Stimulated activated CD8-positive, alpha-beta memory T cell treated with anti-CD3 and anti-CD28 coated beads, Interleukin-4, amount 100 ng/mL, for 48 hours (primary cell): Measurements from ENCODE around the gene CCDC9B.

ENCODE experiments used
- DNase-seq: peaks from one replicate; pipeline ENCODE4 v3.0.0-alpha.2; 2020

Gene CCDC9B

DNA sequence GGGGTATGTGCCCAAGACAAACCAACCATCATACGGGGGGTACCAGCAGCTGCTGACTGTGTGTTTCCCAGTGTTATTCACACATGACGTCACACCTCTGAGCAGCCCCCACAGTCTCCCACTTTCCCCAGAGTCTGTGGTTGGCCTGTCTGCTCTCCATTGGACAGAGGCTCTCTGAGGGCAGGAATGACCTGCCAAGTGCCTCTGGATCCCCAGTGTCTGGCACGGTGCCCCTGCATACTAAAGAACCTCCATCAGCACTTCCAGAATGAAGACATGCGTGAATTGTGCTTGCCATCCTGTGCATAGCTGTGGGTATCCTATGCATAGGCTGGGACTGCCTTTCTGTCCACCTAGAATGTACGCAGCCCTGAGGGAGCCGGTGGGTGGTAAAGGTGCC is 3.5 kb upstream of the CCDC9B start:
- DNase-seq, result no peak

DNA sequence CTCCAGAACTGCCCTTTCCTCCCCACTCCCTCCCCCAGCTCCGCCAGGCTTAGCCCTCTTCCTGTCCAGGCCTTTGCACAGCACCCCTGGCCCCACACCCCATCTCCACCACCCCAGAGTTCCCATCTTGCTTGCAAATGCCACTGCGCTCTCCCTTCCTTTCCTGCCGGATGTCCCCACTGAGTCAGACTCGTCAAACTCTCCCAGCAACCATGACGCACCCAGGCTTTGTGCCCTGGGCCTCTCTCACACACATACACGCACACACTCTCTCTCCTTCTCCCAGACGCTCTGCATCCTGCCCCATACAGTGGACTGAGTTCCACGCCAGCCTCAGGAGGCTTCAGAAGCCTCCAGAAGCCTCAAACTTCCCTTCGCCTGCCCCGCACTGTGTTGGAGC is 2.8 kb upstream of the CCDC9B start:
- DNase-seq, result no peak

DNA sequence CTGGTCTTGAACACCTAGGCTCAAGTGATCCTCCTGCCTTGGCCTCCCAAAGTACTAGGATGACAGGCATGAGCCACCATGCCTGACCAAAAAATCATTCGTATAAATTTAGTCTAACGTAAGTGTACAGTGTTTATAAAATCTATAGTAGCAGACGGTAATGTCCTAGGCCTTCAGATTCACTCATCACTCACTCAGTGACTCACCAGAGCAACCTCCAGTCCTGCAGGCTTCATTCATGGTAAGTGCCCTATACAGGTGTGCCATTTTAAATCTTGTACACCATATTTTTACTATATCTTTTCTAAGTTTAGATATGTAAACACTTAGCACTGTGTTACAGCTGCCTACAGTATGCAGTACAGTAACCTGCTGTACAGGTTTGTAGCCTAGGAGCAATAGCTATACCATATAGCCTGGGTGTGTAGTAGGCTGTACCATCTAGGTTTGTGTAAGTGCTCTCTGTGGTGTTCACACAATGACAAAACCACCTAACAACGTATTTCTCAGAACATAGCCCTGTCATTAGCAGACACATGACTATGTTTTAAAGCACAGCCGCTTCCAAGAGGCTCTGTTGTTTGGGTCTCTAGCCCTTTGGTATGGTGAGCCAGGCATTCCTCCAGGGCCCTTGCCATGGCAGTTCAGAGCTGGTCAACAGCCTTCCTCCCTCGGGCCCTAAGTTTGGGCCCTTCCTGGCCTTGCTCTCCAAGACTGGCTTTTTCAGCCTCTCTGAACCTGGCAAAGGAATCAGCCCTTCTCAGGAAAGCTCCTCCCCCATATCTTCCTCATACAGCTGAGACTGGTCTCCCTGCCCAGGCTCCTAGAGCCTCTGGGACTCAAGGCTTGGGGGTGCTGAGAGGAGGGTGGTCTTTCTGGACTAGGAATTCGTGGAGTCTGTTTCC is 1.9 kb upstream of the CCDC9B start:
- DNase-seq, result no peak

DNA sequence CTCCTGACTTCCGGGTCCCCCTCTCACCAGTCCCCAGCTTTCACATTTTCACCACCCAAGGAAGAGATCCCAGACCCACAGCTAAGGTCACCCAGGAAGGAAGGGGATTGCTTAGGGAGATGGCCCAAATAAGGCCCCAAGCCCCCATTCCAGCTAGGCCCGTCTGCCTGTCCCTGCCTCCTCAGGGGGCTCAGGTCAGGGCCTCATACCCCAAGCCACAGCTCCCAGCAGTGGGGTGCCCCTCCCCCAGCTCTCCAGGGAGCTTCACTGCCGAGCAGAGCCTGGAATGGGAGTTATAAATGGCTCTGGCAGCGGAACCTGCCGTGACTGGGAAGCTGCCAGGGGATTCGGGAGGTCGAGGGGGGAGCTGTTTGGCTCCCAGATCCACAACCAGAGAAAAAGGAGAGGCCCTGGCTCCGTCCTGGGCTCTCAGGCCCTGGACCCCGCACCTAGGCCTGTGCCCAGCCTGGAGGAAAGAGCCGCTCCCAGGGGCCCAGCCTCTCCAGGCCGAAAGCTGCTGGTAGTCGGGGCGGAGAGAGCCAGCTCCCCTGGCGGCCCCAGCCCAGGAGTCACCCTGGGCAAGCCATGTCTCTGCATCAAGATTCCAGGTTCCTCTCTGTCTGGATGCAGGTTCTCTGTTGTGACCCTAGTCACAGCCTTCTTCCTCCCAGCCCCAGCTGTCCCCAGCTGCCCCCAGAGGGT is 550 bp downstream of the CCDC9B start:
- no peak for DNase-seq

DNA sequence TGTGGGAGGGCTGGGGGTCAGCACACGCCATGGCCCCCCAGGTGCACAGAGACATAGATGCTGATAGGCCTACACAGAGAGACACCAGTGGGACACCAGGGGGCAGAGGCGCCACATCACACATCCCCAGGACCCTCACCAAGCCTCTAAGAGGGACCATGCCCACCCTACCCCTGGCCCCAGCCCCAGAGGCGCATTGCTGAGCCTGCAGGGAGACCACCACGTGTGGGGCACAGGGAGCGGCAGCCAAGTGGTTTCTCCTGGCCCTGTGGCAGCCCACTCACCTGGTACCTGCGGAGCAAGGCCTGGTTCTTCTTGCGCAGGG is 1.2 kb downstream of the CCDC9B start:
- no peak for DNase-seq

DNA sequence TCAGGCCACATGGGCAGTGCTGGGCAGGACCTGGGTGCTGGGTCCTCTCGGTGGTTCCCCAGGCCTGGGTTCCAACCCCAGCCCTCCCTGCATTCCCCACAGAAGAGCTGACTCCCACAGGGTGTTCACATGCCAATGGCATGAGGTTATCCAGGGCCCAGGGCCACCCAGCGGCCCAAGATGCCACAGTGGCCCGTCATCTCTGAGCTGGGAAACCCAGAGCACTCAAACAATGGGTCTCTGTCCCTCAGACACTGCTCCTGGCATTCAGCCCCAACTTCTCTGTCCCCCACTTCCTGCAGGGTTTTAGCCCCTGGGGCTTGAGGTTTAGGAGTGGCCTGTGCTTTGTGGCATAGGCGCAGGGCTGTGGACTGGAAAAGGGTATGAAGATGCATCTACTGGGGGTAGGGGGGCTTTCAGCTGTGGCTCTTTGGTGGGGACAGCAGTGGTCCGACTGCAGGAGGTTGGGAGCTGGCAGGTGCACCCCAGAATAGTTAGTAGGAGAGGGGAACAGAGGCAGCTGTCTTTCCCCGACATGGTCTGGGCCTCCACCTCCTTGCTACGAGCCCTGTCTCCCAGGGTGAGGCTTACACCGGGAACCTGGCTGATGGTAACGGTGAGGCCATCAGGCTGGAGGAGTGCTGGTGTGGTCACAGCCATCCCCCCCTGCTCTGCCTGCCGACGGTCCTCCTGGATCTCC is 1.7 kb downstream of the CCDC9B start:
- DNase-seq, result no peak

DNA sequence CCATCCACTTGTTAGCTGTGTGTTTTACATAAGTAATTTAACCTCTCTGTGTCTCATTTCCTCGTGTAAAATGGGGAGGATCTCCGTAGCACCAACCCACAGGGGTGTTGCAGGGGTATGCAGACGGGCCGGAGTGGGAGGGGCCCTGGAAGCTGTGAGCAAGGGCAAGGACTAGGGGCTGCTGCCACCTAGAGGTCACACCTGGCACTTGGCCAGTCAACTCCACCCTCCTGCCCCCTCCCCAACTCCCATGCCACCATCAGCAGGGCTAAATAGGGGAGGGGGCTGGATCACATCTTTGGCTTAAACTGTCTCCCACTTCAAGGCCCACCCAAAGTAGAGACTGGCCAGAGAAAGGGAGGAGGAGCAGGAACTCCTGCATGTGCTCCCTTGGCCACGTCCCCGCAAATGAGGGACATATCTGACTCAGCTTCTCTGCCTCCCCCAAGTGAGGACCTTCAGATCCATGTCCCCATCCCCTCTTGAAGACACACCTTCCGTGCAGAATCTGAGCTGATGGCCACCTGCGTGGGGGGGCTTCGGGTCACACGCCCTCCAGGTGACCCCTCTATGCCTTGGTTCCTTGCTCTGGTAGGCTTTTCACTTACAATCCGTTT is 2.6 kb downstream of the CCDC9B start:
- DNase-seq, result peak; percentile 86

DNA sequence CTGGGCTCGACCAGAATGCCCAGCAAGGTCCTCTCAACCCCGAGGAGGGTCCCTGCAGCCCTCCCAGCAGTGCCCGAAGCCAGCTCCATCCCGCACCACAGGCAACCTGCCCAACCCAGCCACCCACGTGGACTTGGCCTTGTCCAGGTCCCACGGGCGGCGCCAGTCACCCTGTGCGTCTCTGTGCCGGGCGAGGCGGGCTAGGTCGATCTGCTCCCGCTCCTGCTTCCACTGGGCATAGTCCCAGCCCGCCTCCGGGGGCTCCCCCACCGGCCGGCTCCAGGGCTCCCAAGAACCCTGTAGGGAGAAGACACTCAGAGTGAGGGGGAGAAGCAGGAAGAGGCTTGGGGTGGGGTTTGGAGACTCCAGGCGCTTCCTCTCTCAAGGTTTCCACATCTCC is 3.1 kb downstream of the CCDC9B start:
- DNase-seq, result no peak

DNA sequence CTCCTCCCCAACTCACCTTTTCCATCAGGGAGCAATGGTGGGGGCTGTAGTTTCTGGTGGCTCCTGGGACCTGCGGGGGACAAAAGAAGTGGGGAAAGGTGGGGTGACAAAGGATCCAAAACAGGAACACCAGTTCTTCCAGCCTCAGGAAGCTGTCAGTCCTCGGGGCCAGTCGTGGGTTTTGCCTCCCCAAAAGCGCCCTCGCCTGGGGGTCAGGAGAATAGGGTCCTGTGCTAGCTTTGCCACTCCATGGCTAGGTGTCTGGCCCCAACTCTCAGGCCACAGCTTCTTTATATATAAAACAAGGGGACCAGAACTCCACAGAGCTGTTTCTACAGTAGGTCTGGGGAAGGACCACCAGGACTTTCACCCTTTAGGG is 4.0 kb downstream of the CCDC9B start:
- peak; percentile 36 for DNase-seq

DNA sequence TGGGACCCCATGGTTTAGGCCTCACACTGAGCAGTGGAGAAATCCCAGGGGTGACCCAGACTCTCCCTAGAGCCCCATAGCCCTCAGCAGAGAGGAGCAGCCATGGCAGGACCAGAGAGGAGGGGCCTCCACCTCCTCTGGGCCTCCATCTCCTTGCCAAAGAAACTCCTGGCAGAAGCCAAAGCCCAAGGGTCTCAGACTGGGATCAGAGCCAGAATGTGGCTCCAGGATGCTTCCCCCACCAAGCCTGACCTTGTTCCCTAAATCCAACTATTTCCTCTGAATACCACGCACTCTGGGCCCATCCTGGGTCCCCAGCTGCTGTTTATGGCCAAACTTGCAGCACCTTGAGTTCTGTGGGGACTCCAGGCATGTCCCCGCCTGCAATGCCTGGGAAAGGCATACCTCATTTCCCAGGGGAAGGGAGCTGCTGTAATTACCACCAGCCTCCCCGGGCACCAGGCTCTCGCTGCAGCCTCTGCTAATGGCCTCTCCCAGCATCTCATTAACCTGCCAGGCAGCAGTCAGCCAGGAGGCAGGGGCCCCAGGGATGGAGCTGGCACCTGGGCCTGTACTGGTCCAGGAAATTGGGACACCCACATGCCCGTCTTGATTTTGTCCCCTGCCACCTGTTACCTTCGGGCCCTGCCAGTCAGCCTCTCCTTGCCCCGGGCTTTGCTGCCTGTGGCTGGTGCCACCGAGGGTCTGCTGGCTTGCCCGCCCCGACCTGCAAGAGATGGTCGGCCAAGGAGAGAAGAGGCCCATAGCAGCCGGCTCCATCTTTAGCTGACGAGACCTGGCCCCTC is 4.6 kb downstream of the CCDC9B start:
- no peak for DNase-seq

DNA sequence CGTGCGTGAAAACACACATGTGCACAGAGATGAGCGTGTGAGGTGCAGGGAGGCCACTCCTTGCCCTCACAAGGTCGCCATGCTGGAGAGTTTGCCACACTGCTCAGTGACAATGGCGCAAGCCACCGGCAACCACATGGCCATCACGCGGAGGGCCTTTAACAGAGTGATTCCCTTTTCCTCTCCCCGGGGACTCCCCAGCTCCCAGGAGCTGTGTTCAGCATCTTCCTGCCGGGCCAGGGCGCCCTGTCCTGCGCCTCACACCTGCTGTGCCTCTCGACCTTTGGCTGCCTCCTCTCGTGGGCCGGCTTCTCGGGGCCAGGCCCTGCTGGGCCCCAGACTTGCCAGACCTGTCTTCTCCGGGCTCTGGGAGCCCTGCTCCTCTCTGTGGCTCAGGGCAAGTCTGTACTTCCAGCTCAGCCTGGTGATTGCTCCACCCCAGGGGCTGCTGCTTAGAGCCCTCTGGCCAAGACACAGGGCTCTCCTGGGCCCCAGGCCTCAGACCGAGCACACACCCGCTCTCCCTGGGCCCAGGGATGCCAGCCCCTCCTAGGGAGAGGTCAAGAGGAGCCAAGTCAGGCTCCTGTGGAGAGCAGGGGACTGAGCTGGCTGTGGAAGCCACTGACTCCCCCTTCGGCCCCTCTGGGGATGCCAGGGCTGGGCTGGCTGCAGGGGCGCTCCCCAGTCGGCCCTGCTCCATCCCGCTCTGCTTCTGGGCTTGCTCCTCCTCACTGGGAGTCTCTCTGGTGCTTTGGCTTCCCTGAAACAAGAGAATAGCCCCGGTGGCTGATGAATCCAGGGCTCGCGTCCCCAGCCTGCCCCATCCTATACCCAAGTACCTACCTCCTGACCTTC is 5.6 kb downstream of the CCDC9B start:
- DNase-seq, result no peak

DNA sequence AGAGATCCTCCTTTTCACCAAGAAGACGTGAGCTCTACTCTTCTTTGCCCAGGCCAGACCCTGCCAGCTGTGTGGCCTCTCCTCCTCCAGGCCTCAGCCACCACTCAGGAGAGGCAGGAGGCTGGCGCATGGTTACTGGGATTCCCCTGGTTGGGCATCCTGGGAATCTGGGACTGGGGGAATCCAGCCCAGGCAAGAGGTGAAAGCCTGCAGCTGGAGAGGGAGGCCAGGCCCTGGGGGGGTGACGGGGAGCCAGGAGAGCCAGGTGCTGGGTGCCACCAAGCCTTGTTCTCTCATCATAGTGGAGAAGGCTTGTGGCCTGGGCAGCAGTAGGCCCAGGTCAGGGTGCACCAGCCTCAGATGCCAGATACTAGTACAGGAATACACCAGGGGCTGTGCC is 6.2 kb downstream of the CCDC9B start:
- no peak for DNase-seq

DNA sequence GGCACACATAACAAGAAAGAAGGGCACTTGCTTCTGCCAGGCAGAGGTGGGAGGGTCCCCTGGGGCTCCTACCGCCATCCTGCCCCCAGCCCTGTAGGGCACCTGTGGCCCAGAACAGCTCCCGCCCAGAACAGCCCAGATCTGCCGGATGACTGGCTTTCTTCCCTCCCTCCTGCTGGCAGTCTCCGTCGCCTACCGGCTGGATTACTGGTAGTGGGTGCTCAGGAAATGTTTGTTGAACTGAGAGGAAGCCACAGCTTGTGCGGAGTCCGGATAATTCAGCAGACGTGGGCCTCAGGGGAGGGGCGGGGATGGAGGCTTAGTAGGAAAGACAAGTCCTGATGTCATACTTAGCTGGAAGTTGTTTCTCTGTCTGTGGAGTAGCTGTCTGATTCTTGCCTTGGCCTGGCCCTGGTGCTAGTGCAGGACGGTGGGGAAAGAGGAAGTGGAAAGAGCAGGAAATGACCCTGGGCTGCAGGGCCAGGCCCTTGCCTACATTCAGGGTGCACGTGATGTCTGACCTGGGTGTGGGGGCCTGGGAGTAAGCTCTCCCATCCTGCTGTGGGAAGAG is 6.7 kb downstream of the CCDC9B start:
- DNase-seq, result peak; percentile 37

DNA sequence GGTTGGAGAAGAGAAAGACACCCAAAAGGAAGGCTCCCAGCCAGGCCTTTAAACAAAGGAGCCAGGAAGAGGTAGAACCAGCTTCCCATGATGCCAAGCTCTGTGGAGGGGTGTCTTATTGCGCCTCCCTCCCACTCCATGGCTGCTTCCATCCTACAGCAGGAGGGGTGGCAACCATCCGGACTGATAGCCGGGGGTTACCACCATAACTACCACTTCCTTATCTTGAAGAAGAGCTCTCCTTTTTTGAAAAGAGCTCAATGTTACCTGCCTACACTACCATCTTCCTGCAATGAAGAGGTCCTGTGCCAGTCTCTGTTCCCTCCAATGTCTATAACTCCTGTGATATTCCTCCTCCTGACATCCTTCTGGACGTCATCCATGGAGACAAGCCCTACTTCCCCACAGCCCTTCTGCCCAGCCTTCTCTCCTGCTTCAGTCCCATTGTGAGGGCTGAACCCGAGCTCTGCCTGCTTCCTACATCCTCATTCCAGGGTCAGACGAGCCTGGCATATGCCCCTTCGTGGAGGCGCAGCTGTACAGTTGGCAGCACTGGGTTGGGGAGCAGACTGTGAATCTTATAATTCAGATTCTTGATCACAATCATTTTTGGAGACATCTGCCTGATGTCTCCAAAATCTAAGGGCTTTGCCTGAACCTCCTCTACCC is 8.5 kb downstream of the CCDC9B start:
- DNase-seq, result no peak

DNA sequence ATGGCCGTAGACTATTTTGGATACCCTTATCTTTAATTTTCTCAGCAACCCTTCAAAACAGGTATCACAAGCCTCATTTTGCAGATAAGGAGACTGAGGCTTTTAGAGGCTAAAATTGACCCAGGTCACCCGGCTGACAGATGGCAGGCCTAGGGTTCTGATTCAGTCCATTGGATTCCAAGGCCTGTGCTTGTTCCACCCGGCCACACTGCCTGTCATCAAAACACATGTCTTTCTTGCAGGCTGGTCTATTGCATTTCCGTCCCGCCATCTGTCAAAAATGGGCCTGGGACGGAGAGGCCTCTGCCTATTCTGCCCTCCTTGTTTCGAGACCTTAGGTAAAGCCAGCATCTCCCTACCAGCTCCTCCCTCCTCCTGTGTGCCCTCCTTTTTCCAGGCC is 9.1 kb downstream of the CCDC9B start:
- DNase-seq, result no peak

DNA sequence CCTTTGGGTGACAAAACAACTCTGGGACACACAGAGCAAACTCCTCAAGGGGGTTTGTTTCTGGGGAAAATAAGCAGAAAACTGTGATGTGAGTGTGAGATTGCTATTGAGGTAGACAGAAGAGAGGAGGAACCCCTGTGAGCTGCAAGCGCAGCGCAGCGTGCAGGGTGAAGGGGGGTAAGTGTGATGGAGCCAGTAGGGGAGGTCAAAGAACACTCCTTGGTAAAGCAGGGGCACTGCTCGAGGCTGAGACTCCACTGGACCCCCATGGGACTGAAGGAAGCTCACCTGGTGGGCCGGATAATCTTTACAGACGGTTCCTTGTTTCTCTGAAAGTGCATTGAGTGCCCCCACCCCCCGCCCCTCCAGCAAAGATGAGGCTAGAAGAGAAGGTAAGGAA is 9.7 kb downstream of the CCDC9B start:
- DNase-seq, result no peak

DNA sequence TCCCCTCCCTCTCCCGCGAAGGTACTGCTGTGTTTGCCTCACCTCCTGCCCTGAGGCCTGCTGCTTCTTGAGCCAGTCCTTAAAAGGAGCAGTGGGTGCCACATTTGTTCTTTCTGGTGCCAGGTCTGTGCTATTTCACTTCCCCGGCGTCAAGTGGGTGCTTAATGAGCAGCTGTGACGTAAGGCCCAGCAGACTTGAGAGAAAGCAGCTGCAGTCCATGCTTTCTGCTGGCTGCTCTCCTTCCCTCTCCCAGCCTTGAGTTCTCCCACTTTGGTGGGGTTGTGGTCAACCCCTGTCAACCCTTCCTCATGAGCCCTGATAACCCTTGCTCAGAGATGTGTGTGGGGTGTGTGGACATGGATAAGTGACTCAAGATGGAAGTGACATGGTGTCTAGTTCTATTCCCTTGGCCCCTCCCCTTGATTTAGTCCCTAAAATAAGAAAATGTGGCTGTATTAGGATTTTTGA is 10.3 kb downstream of the CCDC9B start:
- no peak for DNase-seq

DNA sequence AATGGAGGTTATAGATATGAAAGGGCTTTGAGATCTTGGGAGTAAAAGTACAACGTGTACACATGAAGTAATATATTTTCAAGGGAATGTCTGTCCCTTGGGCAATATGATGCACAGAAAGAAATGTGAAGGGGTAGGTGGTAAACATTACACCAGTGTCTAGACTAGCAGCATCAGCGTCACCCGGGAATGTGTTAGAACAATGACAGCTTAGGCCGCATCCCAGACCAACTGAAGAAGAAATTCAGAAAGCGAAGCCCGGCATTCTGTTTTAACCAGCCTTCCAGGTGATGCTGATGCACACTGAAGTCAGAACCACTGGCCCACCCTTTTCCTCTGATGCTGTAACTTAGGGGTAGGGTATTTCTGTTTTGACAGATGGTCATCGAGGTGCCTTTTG is 10.9 kb downstream of the CCDC9B start:
- DNase-seq, result no peak

DNA sequence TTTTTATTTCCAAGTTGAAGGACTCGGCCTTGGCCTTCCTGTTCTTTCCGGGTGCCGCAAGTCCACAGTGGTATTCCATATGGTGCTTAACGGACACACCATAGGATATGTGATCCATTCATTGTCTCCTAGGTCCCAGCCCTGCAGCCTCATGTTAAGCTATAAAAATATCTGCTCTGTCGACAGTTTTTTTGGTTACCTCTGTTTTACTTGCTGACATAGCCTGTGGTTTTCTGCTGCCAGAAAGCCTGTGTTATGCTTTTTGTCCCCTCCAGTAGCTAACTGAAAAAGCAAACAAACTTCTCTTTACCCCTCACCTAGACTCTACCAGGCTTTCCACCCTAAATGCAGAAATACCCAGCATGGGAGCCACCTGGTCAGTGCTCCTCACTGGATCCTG is 12.0 kb downstream of the CCDC9B start:
- no peak for DNase-seq

DNA sequence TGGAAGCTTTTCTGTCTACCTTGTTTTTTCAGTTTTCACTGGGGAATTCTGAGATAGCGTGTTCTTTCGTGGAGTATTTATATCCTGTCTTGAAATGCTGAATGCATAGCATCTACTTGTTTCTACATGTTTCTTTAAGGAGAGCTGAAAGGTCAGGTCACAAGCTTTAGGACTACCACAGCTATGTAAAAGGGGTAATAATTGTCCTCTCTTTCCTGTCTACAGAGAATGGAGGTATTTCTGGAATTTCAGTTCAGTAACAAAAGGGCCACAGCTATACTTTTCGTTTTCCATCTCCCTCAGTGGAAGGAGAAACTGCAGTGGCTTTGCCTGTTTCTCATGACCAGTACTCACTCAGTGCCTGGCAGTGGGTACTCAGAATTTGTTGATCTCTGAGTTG is 12.6 kb downstream of the CCDC9B start:
- no peak for DNase-seq

DNA sequence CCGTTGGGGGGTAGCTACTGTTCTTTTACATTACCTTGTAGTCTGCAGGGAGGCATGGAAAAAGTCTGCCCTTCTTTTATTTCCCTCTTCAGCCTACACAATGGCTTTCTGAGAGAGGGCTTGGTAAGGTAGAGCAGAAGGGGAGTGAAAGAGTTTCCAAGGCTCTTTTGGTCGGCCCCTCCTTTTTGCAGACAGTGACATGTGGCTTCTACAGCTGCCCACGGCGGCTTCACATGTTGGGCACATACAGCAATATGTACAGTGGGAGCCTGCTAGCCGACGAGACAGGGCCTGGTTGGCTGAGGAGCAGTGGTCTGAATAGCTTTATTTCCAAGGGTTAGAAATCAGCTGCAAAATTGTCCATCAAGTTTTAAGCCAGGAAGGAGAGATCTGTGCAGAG is 13.3 kb downstream of the CCDC9B start:
- no peak for DNase-seq
